Keratinocyte (primary cell): ENCODE measurements around the gene CRIP3. TPM values are rescaled to one million over a fixed set of nuclear protein-coding genes. Genes with fewer than 3 reads are reported as not detected.

Source experiments
- DNase-seq: peaks from one replicate; pipeline ENCODE4 v3.0.0-alpha.2; 2011; ENCODE audit warnings: low read depth, missing footprints, low spot score
- FAIRE-seq: peaks from 2 replicates; lab custom pipeline; 2011; peaks lifted over from hg19 to GRCh38; lab: Jason Lieb, UNC
- H2AFZ ChIP-seq: 2 replicates; pipeline ENCODE4 v1.6.0; 2012; ENCODE audit warnings: low read length, control low read depth, inconsistent platforms; ENCODE audit not compliant: control insufficient read depth
- H3K27ac ChIP-seq: 2 replicates; pipeline ENCODE4 v1.5.1; 2011; ENCODE audit warnings: low read length; ENCODE audit not compliant: control insufficient read depth, insufficient read depth
- H3K27me3 ChIP-seq: 3 replicates; pipeline ENCODE4 v1.6.0; 2011; ENCODE audit warnings: low read length; ENCODE audit not compliant: control insufficient read depth, insufficient read depth; ENCODE audit errors: extremely low read depth
- H3K36me3 ChIP-seq, 2 experiments: 2 replicates in 1 of 2; 3 replicates in 1 of 2; pipeline ENCODE4 v1.5.1; 2011; ENCODE audit warnings: low read length in 2 of 2, mild to moderate bottlenecking in 1 of 2; ENCODE audit not compliant: control insufficient read depth in 2 of 2, insufficient read depth in 2 of 2; ENCODE audit errors: extremely low read depth in 1 of 2
- H3K4me1 ChIP-seq: 3 replicates; pipeline ENCODE4 v1.5.1; 2011; ENCODE audit warnings: low read length; ENCODE audit not compliant: control insufficient read depth, insufficient read depth; ENCODE audit errors: extremely low read depth
- H3K4me2 ChIP-seq: 3 replicates; pipeline ENCODE4 v1.6.0; 2011; ENCODE audit warnings: low read depth, low read length; ENCODE audit not compliant: control insufficient read depth, insufficient read depth; ENCODE audit errors: extremely low read depth
- H3K4me3 ChIP-seq, 3 experiments: fragments of 200-600 bp in 1 of 3; sonication (generic) in 1 of 3; 2 replicates in 2 of 3; 3 replicates in 1 of 3; pipeline ENCODE4 v1.5.1; 2011 to 2016; ENCODE audit warnings: low read length in 3 of 3, mild to moderate bottlenecking in 3 of 3, control low read depth in 2 of 3, inconsistent platforms in 1 of 3, low read depth in 1 of 3, mixed read lengths in 1 of 3, mixed run types in 1 of 3, moderate library complexity in 1 of 3; ENCODE audit not compliant: control insufficient read depth in 2 of 3, insufficient read depth in 2 of 3; ENCODE audit errors: extremely low read depth in 1 of 3
- H3K79me2 ChIP-seq: 2 replicates; pipeline ENCODE4 v1.6.0; 2012; ENCODE audit warnings: low read length; ENCODE audit not compliant: control insufficient read depth, insufficient read depth
- H3K9ac ChIP-seq: 3 replicates; pipeline ENCODE4 v1.6.0; 2011; ENCODE audit warnings: low read length; ENCODE audit not compliant: control insufficient read depth, insufficient read depth; ENCODE audit errors: extremely low read depth
- H3K9me1 ChIP-seq: 3 replicates; pipeline ENCODE4 v1.6.0; 2011; ENCODE audit warnings: low read length; ENCODE audit not compliant: control insufficient read depth, insufficient read depth; ENCODE audit errors: extremely low read depth
- H3K9me3 ChIP-seq: 2 replicates; pipeline ENCODE4 v1.5.1; 2012; ENCODE audit warnings: low read depth, low read length; ENCODE audit not compliant: control insufficient read depth
- H4K20me1 ChIP-seq: 3 replicates; pipeline ENCODE4 v1.6.0; 2011; ENCODE audit warnings: low read length; ENCODE audit not compliant: control insufficient read depth, insufficient read depth; ENCODE audit errors: extremely low read depth
- CTCF ChIP-seq, 3 experiments: IDR thresholded peaks in 1 of 3; conservative IDR thresholded peaks in 1 of 3; optimal IDR thresholded peaks in 1 of 3; 2 replicates in 2 of 3; 3 replicates in 1 of 3; pipeline versions ENCODE3 to v1.5.1; 2011; ENCODE audit warnings: low read length in 3 of 3, mild to moderate bottlenecking in 3 of 3, moderate library complexity in 2 of 3, control low read depth in 1 of 3, inconsistent platforms in 1 of 3; ENCODE audit not compliant: insufficient read depth in 2 of 3; ENCODE audit errors: extremely low read depth in 1 of 3
- EZH2 ChIP-seq: IDR thresholded peaks from one replicate; pipeline ENCODE4 v1.6.1; 2012; ENCODE audit warnings: inconsistent platforms, mild to moderate bottlenecking, low read length, moderate library complexity
- dilution Hi-C: fragments of 300-500 bp; cut with MboI; formaldehyde crosslinking; loops from one replicate; pipeline ENCODE4 v1.7.0; 2020; ENCODE audit warnings: low sequenced_read_pairs; ENCODE audit not compliant: extremely low pct_ligation_motif_present
- polyA plus RNA-seq, 5 experiments: library from polyadenylated mRNA; depleted of rRNA in 3 of 5; stranded (reverse) in 3 of 5; stranded (forward) in 1 of 5; unstranded in 1 of 5; fragments of >200 nt; gene quantifications; 1 replicate in 1 of 5; 2 replicates in 3 of 5; 3 replicates in 1 of 5; pipeline versions ENCODE4 v1.2.1 to v1.2.3, GENCODE V29; 2011 to 2012; ENCODE audit warnings: missing spikeins in 2 of 5, low read depth in 1 of 5, low replicate concordance in 1 of 5

The CRIP3 gene
- polyA plus RNA-seq, 1 donor (not counting 4 experiments of a cell fraction or from before 2014, with no cell fraction given) = 0.26 TPM

GRCh38 chr6:43278524-43279078 lies 30.0 kb downstream of the CRIP3 start:
- no peak for FAIRE-seq
- Histone ChIP-seq H3K36me3 (no peaks in the 10 kb centered on the region), H3K27me3 (peaks cover 45% of the 10 kb centered on the region), H3K4me2 (no peak overlapping the region), H3K27ac (no peak overlapping the region), H2AFZ (no peak overlapping the region), H3K9me1 (no peaks in the 10 kb centered on the region), H3K4me3 (no peak overlapping the region), H3K79me2 (no peaks in the 10 kb centered on the region), H4K20me1 (no peaks in the 10 kb centered on the region), H3K9ac (no peak overlapping the region), H3K9me3 (no peaks in the 10 kb centered on the region), H3K4me1 (no peaks in the 10 kb centered on the region)
- dilution Hi-C loops = no loop called here
- no peak for DNase-seq
- TF ChIP-seq EZH2 = no peak
- TF ChIP-seq CTCF (optimal IDR thresholded peaks at IDR 0.05 in 1 of 3, IDR thresholded peaks at IDR 0.05 in 1 of 3, conservative IDR thresholded peaks at IDR 0.05 in 1 of 3; ENCODE audit: extremely low read depth in 1 of 3, insufficient read depth in 2 of 3, low read length in 3 of 3) = no peak

- H3K4me2 ChIP-seq = no peak overlapping the region
- no peaks in the 10 kb centered on the region for H3K79me2 ChIP-seq
- H3K27ac ChIP-seq = no peak overlapping the region
- TF ChIP-seq EZH2 = no peak
- no peak for TF ChIP-seq CTCF (optimal IDR thresholded peaks at IDR 0.05 in 1 of 3, IDR thresholded peaks at IDR 0.05 in 1 of 3, conservative IDR thresholded peaks at IDR 0.05 in 1 of 3; ENCODE audit: extremely low read depth in 1 of 3, insufficient read depth in 2 of 3, low read length in 3 of 3)
- DNase-seq (no peak), FAIRE-seq (no peak)
- H3K4me3 ChIP-seq = no peak overlapping the region
- dilution Hi-C loops = no loop called here
- no peak overlapping the region for H3K9ac ChIP-seq
- no peaks in the 10 kb centered on the region for H4K20me1 ChIP-seq
- H3K36me3 ChIP-seq = no peaks in the 10 kb centered on the region
- H3K27me3 ChIP-seq = peaks cover 44% of the 10 kb centered on the region
- H3K9me1 ChIP-seq = no peaks in the 10 kb centered on the region
- H2AFZ ChIP-seq = no peak overlapping the region
- H3K4me1 ChIP-seq = no peaks in the 10 kb centered on the region
- H3K9me3 ChIP-seq = no peaks in the 10 kb centered on the region
Observed at GRCh38 chr6:43277643-43278523, 30.7 kb downstream of the CRIP3 start.
